ENCODE results near the gene DAW1.

DNA sequence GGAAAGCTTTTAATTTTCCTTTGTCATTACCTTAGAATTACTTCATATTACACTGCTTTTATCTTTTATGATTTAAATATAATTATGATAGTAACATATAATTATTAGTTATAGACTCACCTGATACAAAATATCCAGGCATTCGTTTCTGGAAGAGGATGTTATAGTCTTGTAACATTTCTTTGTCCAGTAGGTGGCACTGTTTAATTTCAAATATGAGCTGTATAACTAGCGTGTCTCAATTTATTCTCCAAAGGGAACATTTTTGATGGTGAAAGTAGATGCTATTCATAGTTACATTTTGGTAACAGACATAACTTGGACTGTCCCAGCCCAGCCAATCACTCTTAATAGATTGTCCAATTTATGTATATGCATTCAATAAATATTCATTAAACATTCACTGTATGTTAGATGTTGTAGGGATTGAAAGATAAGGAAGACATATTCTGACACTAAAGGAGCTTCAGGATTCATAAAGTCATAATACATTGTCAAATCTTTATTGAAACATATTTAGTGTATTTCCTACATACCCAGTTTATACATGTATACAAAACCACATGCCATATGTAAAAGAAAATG lies 19.2 kb downstream of the DAW1 start:
- no peak for TF ChIP-seq POLR2A (IDR thresholded peaks at IDR 0.05)
- TF ChIP-seq, protein P1, sequence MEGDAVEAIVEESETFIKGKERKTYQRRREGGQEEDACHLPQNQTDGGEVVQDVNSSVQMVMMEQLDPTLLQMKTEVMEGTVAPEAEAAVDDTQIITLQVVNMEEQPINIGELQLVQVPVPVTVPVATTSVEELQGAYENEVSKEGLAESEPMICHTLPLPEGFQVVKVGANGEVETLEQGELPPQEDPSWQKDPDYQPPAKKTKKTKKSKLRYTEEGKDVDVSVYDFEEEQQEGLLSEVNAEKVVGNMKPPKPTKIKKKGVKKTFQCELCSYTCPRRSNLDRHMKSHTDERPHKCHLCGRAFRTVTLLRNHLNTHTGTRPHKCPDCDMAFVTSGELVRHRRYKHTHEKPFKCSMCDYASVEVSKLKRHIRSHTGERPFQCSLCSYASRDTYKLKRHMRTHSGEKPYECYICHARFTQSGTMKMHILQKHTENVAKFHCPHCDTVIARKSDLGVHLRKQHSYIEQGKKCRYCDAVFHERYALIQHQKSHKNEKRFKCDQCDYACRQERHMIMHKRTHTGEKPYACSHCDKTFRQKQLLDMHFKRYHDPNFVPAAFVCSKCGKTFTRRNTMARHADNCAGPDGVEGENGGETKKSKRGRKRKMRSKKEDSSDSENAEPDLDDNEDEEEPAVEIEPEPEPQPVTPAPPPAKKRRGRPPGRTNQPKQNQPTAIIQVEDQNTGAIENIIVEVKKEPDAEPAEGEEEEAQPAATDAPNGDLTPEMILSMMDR (IDR thresholded peaks at IDR 0.05), result peak in 3 of 4 experiments; percentile 58 to 64 (median 60)
- TF ChIP-seq POLR2AphosphoS5 (IDR thresholded peaks at IDR 0.05), result no peak

Data from prostate gland (tissue), 2 donors.